Neuronal stem cell (in vitro differentiated cells): Measurements from ENCODE around the gene ACOXL.

Source experiments
- DNase-seq: peaks from one replicate; pipeline ENCODE4 v3.0.0-alpha.2; 2013; ENCODE audit warnings: low spot score
- H2AFZ ChIP-seq: one replicate; pipeline ENCODE4 v1.6.1; 2013; ENCODE audit warnings: mild to moderate bottlenecking, low read length, inconsistent platforms
- H2AK5ac ChIP-seq: 2 replicates; pipeline ENCODE4 v1.6.1; 2013; ENCODE audit warnings: low read depth, mild to moderate bottlenecking, inconsistent platforms, low read length, moderate library complexity, mixed read lengths
- H2BK120ac ChIP-seq: 2 replicates; pipeline ENCODE4 v1.6.1; 2013; ENCODE audit warnings: low read depth, mild to moderate bottlenecking, inconsistent platforms, low read length, moderate library complexity, mixed read lengths
- H2BK12ac ChIP-seq: one replicate; pipeline ENCODE4 v1.6.1; 2013; ENCODE audit warnings: low read length, inconsistent platforms
- H2BK15ac ChIP-seq: 2 replicates; pipeline ENCODE4 v1.6.1; 2013; ENCODE audit warnings: mild to moderate bottlenecking, low read length, inconsistent platforms, mixed read lengths
- H2BK5ac ChIP-seq: one replicate; pipeline ENCODE4 v1.6.1; 2013; ENCODE audit warnings: inconsistent platforms, mild to moderate bottlenecking, low read length, moderate library complexity
- H3K14ac ChIP-seq: one replicate; pipeline ENCODE4 v1.6.1; 2013; ENCODE audit warnings: low read length, inconsistent platforms
- H3K18ac ChIP-seq: 2 replicates; pipeline ENCODE4 v1.6.1; 2013; ENCODE audit warnings: low read length, inconsistent platforms
- H3K23ac ChIP-seq: 2 replicates; pipeline ENCODE4 v1.6.1; 2013; ENCODE audit warnings: low read depth, mild to moderate bottlenecking, mixed read lengths, low read length, inconsistent platforms; ENCODE audit not compliant: poor library complexity
- H3K27ac ChIP-seq: replicated peaks from 3 replicates; pipeline ENCODE4 v1.5.1; 2013; ENCODE audit warnings: low read length, inconsistent platforms
- H3K27me3 ChIP-seq, 3 experiments: 2 replicates each; pipeline ENCODE4 v1.6.1; 2013; ENCODE audit warnings: low read length in 3 of 3, mild to moderate bottlenecking in 2 of 3, inconsistent platforms in 1 of 3, low read depth in 1 of 3, mixed read lengths in 1 of 3, moderate library complexity in 1 of 3; ENCODE audit not compliant: control insufficient read depth in 3 of 3, insufficient read depth in 3 of 3
- H3K36me3 ChIP-seq, 2 donors: replicated peaks in 1 of 2; 2 replicates each; pipeline ENCODE4 v1.6.1; 2013; ENCODE audit warnings: low read length in 2 of 2; ENCODE audit not compliant: control insufficient read depth in 2 of 2, insufficient read depth in 2 of 2
- H3K4ac ChIP-seq: 2 replicates; pipeline ENCODE4 v1.6.1; 2013; ENCODE audit warnings: inconsistent platforms, mild to moderate bottlenecking, low read length, moderate library complexity
- H3K4me1 ChIP-seq, 2 donors: 1 replicate in 1 of 2; 2 replicates in 1 of 2; pipeline ENCODE4 v1.6.1; 2013; ENCODE audit warnings: low read length in 2 of 2, low read depth in 1 of 2; ENCODE audit not compliant: control insufficient read depth in 2 of 2, insufficient read depth in 1 of 2
- H3K4me2 ChIP-seq: one replicate; pipeline ENCODE4 v1.6.1; 2013; ENCODE audit warnings: mild to moderate bottlenecking, low read length, inconsistent platforms; ENCODE audit not compliant: insufficient read depth, poor library complexity, severe bottlenecking
- H3K4me3 ChIP-seq, 2 donors: 2 replicates each; pipeline ENCODE4 v1.5.1; 2013; ENCODE audit warnings: low read length in 2 of 2, mild to moderate bottlenecking in 2 of 2, inconsistent platforms in 1 of 2, moderate library complexity in 1 of 2
- H3K79me1 ChIP-seq: one replicate; pipeline ENCODE4 v1.6.1; 2013; ENCODE audit warnings: low read depth, mild to moderate bottlenecking, inconsistent platforms, low read length, moderate library complexity
- H3K9ac ChIP-seq: one replicate; pipeline ENCODE4 v1.6.1; 2013; ENCODE audit warnings: mild to moderate bottlenecking, low read depth, low read length, inconsistent platforms; ENCODE audit not compliant: poor library complexity
- H3K9me3 ChIP-seq, 2 donors: replicated peaks in 1 of 2; 2 replicates each; pipeline versions ENCODE3 to v1.6.1; 2013; ENCODE audit warnings: low read length in 2 of 2, mild to moderate bottlenecking in 2 of 2, inconsistent platforms in 1 of 2, low read depth in 1 of 2, mixed read lengths in 1 of 2, moderate library complexity in 1 of 2; ENCODE audit not compliant: control insufficient read depth in 2 of 2, insufficient read depth in 1 of 2
- H4K8ac ChIP-seq: one replicate; pipeline ENCODE4 v1.6.1; 2013; ENCODE audit warnings: low read depth, mild to moderate bottlenecking, inconsistent platforms, low read length, moderate library complexity
- H4K91ac ChIP-seq: one replicate; pipeline ENCODE4 v1.6.1; 2013; ENCODE audit warnings: low read length, low read depth, mild to moderate bottlenecking, inconsistent platforms; ENCODE audit not compliant: poor library complexity
- WGBS, 2 donors: extraction: QIAGEN DNeasy Blood & Tissue Kit; methylation state at CpG; one replicate each; pipeline ENCODE4 v1.1.7; 2013; ENCODE audit warnings: missing lambda C conversion rate in 2 of 2, mixed read lengths in 1 of 2; ENCODE audit not compliant: insufficient read length in 2 of 2, insufficient replicate concordance in 1 of 2; ENCODE audit errors: extremely low coverage in 2 of 2; 5-methylcytosine and 5-hydroxymethylcytosine counted together

Gene ACOXL

GRCh38 chr2:110837446-110838409 is 105.4 kb downstream of the ACOXL start:
- Histone ChIP-seq H2AK5ac (no peak overlapping the region), H4K91ac (peak overlapping the region; percentile 3), H3K9ac (peak overlapping the region; percentile 33), H3K79me1 (no peaks in the 10 kb centered on the region), H3K4me3 (peak overlapping the region in 1 of 2 donors; percentile 9), H2BK120ac (no peak overlapping the region), H3K4me1 (peaks cover 31 to 41% of the 10 kb centered on the region in 2 donors), H3K27ac (peak overlapping the region; percentile 1), H3K9me3 (no peaks in the 10 kb centered on the region), H3K4me2 (no peak overlapping the region), H3K18ac (peak overlapping the region; percentile 11), H3K27me3 (no peaks in the 10 kb centered on the region), H2AFZ (no peak overlapping the region), H3K4ac (no peak overlapping the region), H2BK15ac (no peak overlapping the region), H4K8ac (peak overlapping the region; percentile 9), H2BK12ac (no peak overlapping the region), H3K14ac (no peak overlapping the region), H3K36me3 (no peaks in the 10 kb centered on the region), H3K23ac (no peak overlapping the region), H2BK5ac (no peak overlapping the region)
- peak; percentile 82 for DNase-seq
- no CpG with 5 or more reads among the region's 13 CpGs for WGBS, 2 donors

GRCh38 chr2:110838657-110839384 is 106.4 kb downstream of the ACOXL start:
- Histone ChIP-seq H2BK120ac (no peak overlapping the region), H3K14ac (no peak overlapping the region), H3K9me3 (no peaks in the 10 kb centered on the region), H4K91ac (no peak overlapping the region), H3K23ac (no peak overlapping the region), H3K79me1 (no peaks in the 10 kb centered on the region), H3K18ac (peak overlapping the region; percentile 12), H3K27ac (no peak overlapping the region), H2AFZ (peak overlapping the region; percentile 31), H2BK5ac (no peak overlapping the region), H3K27me3 (no peaks in the 10 kb centered on the region), H3K9ac (no peak overlapping the region), H2BK15ac (no peak overlapping the region), H2AK5ac (no peak overlapping the region), H3K4me3 (no peak overlapping the region), H3K4ac (no peak overlapping the region), H3K4me1 (peaks cover 29 to 40% of the 10 kb centered on the region in 2 donors), H3K4me2 (no peak overlapping the region), H2BK12ac (no peak overlapping the region), H3K36me3 (no peaks in the 10 kb centered on the region), H4K8ac (no peak overlapping the region)
- no peak for DNase-seq
- no CpG with 5 or more reads among the region's 5 CpGs for WGBS, 2 donors

DNA sequence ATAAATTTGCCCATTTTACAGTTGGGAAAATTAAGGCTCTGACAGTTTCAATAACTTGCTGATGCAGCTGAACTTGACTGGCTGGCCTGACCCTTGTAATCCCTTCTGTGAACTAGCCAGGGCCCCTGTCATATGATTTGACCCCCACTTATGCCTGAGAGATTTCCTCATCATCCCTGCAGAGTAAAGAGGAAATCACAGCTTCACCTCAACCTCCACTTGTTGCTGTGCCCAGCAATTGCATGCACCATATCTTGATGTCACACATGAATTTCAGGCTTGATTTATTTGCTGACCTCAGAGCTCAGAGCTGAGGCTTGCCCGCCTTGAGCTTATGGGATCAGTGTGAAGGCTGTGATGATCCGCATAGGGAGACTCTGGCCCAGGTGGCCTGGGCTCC is 108.1 kb downstream of the ACOXL start:
- H3K14ac ChIP-seq = no peak overlapping the region
- H3K9me3 ChIP-seq = no peaks in the 10 kb centered on the region
- H3K4me2 ChIP-seq = no peak overlapping the region
- peak overlapping the region; percentile 73 for H3K18ac ChIP-seq
- DNase-seq = no peak
- no peak overlapping the region for H4K91ac ChIP-seq
- no peak overlapping the region for H3K27ac ChIP-seq
- no peak overlapping the region for H2BK5ac ChIP-seq
- no peak overlapping the region for H2AFZ ChIP-seq
- no peak overlapping the region for H3K9ac ChIP-seq
- no peak overlapping the region for H3K4me3 ChIP-seq
- H2BK15ac ChIP-seq = no peak overlapping the region
- no peak overlapping the region for H2BK12ac ChIP-seq
- no peaks in the 10 kb centered on the region for H3K27me3 ChIP-seq
- H2BK120ac ChIP-seq = no peak overlapping the region
- no CpG with 5 or more reads among the region's 2 CpGs for WGBS, 2 donors
- H3K23ac ChIP-seq = no peak overlapping the region
- peaks cover 20 to 27% of the 10 kb centered on the region in 2 donors for H3K4me1 ChIP-seq
- no peak overlapping the region for H2AK5ac ChIP-seq
- no peak overlapping the region for H3K4ac ChIP-seq
- no peaks in the 10 kb centered on the region for H3K79me1 ChIP-seq
- H4K8ac ChIP-seq = no peak overlapping the region
- H3K36me3 ChIP-seq = no peaks in the 10 kb centered on the region

- Histone ChIP-seq H3K36me3 (no peaks in the 10 kb centered on the region), H3K79me1 (no peaks in the 10 kb centered on the region), H2BK120ac (no peak overlapping the region), H3K4ac (no peak overlapping the region), H2BK5ac (no peak overlapping the region), H4K8ac (no peak overlapping the region), H3K23ac (no peak overlapping the region), H2AK5ac (no peak overlapping the region), H3K18ac (no peak overlapping the region), H3K27ac (no peak overlapping the region), H4K91ac (no peak overlapping the region), H2BK12ac (no peak overlapping the region), H3K4me2 (no peak overlapping the region), H2AFZ (no peak overlapping the region), H3K9me3 (no peaks in the 10 kb centered on the region), H2BK15ac (no peak overlapping the region), H3K4me3 (no peak overlapping the region), H3K27me3 (no peaks in the 10 kb centered on the region), H3K14ac (no peak overlapping the region), H3K4me1 (peaks cover 18 to 23% of the 10 kb centered on the region in 2 donors), H3K9ac (no peak overlapping the region)
- WGBS, 2 donors = no CpG with 5 or more reads among the region's 3 CpGs
- DNase-seq = no peak
Measured at GRCh38 chr2:110842048-110842447, 109.7 kb downstream of the ACOXL start.
